BJ (cell line): ENCODE data around the gene ATAD3C. TPM values are rescaled to one million over a fixed set of nuclear protein-coding genes. Genes with fewer than 3 reads are reported as not detected.

Source experiments
- CTCF ChIA-PET: fragments of 350-600 bp; formaldehyde crosslinking; extraction: SDS; loops from one replicate; lab custom pipeline; 2021; ENCODE audit warnings: antibody characterized with exemption, inconsistent platforms; lab: Yijun Ruan, JAX
- POLR2A ChIA-PET: fragments of 300-600 bp; sonication (Branson Sonifier 250); formaldehyde crosslinking; extraction: SDS; loops from one replicate; lab custom pipeline; 2021; ENCODE audit warnings: antibody characterized with exemption; lab: Charles Lee
- DNase-seq: peaks from one replicate; pipeline ENCODE4 v3.0.0-alpha.2; 2011; ENCODE audit warnings: low read depth
- H3K27me3 ChIP-seq: 2 replicates; pipeline ENCODE4 v1.6.0; 2011; ENCODE audit warnings: low read length; ENCODE audit not compliant: control insufficient read depth, insufficient read depth
- H3K36me3 ChIP-seq: 2 replicates; pipeline ENCODE4 v1.5.1; 2011; ENCODE audit warnings: low read length; ENCODE audit not compliant: control insufficient read depth, insufficient read depth
- H3K4me3 ChIP-seq: 2 replicates; pipeline ENCODE4 v1.5.1; 2011; ENCODE audit warnings: low read depth, mild to moderate bottlenecking, control low read depth, low read length
- polyA plus RNA-seq: library from polyadenylated mRNA; depleted of rRNA; stranded (reverse); fragments of >200 nt; gene quantifications from 2 replicates; pipeline ENCODE4 v1.2.3, GENCODE V29; 2011
- TF ChIP-seq, protein P1 (sequence below): IDR thresholded peaks from 2 replicates; pipeline ENCODE4 v1.5.1; 2011; ENCODE audit warnings: low read depth, mild to moderate bottlenecking, control low read depth, inconsistent platforms, low read length, moderate library complexity; ENCODE audit not compliant: insufficient read depth

Gene ATAD3C
- polyA plus RNA-seq, 1 experiment, result 0.06 TPM

DNA sequence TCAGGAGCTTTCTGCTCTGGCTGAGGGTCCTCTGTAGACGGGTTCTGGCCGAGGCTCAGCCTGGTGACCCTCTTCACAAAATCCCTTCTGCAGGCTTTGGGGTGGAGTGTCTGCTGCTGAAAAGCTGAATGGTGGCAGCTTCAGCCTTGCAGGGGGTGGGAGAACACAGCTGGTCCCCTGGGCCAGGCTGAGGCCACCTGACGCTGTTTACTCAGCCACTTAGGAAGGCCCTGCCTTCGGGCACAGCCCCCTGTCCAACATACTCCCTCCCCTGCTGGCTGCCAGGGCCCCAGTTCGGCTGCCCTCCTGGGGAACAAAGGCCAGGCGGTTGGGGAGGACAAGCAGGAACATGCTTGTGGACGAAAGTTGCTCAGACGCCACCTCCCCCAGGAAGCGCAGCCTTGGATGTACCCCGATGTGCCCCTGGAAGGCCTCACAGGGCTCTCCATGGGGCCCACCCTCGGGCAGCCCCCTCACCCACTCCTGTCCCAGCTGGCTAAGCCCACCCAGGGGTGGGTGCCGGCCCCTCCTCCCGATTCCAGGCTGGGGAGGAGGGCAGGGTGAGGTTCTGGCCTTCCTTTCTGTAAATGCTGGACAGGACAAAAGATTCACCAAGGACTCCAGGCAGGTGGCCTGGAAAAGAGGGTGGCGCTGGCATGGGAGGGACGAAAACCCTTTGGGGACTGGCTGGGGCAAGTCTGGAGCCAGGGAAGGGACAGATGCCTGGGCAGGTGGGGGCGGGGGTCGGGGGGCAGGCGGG lies 28.2 kb upstream of the ATAD3C start, which contains the start of gene ANKRD65:
Gene ANKRD65 (minus strand): TSS at position 130 of the 760 bp plus-strand sequence. CDS start 271 bp downstream, outside the sequence.
- ChIA-PET POLR2A (no interaction called here), CTCF (no interaction called here)
- TF ChIP-seq, protein P1, sequence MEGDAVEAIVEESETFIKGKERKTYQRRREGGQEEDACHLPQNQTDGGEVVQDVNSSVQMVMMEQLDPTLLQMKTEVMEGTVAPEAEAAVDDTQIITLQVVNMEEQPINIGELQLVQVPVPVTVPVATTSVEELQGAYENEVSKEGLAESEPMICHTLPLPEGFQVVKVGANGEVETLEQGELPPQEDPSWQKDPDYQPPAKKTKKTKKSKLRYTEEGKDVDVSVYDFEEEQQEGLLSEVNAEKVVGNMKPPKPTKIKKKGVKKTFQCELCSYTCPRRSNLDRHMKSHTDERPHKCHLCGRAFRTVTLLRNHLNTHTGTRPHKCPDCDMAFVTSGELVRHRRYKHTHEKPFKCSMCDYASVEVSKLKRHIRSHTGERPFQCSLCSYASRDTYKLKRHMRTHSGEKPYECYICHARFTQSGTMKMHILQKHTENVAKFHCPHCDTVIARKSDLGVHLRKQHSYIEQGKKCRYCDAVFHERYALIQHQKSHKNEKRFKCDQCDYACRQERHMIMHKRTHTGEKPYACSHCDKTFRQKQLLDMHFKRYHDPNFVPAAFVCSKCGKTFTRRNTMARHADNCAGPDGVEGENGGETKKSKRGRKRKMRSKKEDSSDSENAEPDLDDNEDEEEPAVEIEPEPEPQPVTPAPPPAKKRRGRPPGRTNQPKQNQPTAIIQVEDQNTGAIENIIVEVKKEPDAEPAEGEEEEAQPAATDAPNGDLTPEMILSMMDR, result no peak
- no peaks in the 10 kb centered on the region for H3K27me3 ChIP-seq
- H3K36me3 ChIP-seq, result no peaks in the 10 kb centered on the region
- no peak for DNase-seq
- no peak within 1 kb of the TSS for H3K4me3 ChIP-seq

DNA sequence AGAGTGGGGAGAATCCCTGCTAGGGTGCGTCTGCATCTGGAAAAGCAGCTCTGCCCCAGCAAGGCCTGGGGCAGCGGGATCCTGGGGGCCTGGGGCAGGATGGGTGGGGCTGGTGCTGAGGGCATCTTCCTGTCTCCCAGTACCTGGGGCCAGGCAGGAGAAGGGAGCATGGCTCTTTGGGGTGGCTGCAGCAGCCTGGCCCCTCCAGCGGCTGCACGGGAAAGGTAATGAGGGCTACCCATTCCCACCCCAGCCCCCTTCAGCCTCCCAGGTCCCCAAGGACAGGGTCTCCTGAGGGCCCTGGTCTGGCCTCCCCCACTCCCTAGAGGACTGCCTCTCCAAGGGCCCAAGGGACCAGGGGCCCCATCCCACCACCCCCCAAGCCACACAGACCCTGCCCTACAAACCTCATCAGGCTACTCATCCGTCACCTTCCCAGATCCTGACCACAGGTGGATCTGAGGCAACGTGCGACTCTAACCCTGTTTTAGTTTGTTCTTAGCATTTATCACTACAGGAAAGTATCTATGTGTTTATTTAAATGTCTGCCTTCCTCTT lies 27.5 kb upstream of the ATAD3C start:
- no peak for DNase-seq
- Histone ChIP-seq H3K4me3 (no peak overlapping the region), H3K27me3 (no peaks in the 10 kb centered on the region), H3K36me3 (no peaks in the 10 kb centered on the region)
- CTCF ChIA-PET, result no interaction called here
- POLR2A ChIA-PET, result no interaction called here
- TF ChIP-seq, protein P1, result no peak

DNA sequence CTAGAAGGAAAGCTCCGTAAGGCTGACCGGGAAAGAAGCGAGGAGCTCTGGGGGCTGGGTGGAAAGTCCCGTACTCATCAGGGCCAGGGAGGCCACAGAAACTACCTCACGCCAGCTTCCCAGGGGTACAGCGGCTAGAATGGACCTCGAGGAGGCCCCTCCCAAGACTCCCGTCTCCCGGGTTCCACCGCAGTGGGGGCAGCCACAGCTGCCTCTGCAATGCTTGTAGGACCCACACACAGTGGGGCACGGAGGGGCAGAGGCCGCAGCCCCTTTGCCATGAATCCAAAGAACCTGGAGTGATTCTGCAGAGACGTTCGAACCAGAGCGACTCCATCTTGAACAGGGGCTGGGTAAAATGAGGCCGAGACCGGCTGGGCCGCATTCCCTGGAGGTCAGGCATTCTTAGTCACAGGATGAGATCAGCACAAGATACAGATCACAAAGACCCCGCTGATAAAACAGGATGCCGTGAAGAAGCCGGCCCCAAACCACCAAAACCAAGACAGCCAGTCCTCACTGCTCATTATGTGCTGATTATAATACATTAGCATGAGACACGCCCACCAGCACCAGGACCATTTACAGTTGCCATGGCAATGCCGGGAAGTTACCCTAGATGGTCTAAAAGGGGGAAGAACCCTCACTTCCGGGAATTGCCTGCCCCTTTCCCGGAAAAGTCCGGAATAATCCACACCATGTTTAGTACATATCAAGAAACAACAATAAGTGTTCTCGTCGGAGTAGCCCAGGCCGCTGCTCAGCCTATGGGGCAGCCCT lies 26.8 kb upstream of the ATAD3C start:
- CTCF ChIA-PET, result no interaction called here
- POLR2A ChIA-PET, result no interaction called here
- no peaks in the 10 kb centered on the region for H3K36me3 ChIP-seq
- no peak for DNase-seq
- TF ChIP-seq, protein P1, result no peak
- no peaks in the 10 kb centered on the region for H3K27me3 ChIP-seq
- no peak overlapping the region for H3K4me3 ChIP-seq

- CTCF ChIA-PET, result no interaction called here
Observed at GRCh38 chr1:1423245-1423597, 26.3 kb upstream of the ATAD3C start.

More at GRCh38 chr1:1423245-1423597, 26.3 kb upstream of the ATAD3C start:
- no peaks in the 10 kb centered on the region for H3K36me3 ChIP-seq
- no peak overlapping the region for H3K4me3 ChIP-seq
- DNase-seq, result no peak
- H3K27me3 ChIP-seq, result no peaks in the 10 kb centered on the region
- TF ChIP-seq, protein P1, result no peak
- POLR2A ChIA-PET, result no interaction called here
